Ishikawa (cell line): Measurements from ENCODE around the gene GPR55.

Experiments
- CEBPB ChIP-seq: IDR thresholded peaks from 2 replicates; pipeline ENCODE4 v1.6.1; 2012
- CREB1 ChIP-seq: IDR thresholded peaks from 2 replicates; pipeline ENCODE4 v1.6.1; 2012; ENCODE audit warnings: low read depth
- EGR1 ChIP-seq: IDR thresholded peaks from 2 replicates; pipeline ENCODE4 v1.6.1; 2012
- EP300 ChIP-seq: IDR thresholded peaks from 2 replicates; pipeline ENCODE4 v1.6.1; 2012; ENCODE audit warnings: borderline replicate concordance
- FOXM1 ChIP-seq: IDR thresholded peaks from 2 replicates; pipeline ENCODE4 v1.6.1; 2012; ENCODE audit warnings: low read depth, borderline replicate concordance
- NFIC ChIP-seq: IDR thresholded peaks from 2 replicates; pipeline ENCODE4 v1.6.1; 2012
- RAD21 ChIP-seq: IDR thresholded peaks from 2 replicates; pipeline ENCODE4 v1.6.1; 2012; ENCODE audit warnings: low read depth
- TAF1 ChIP-seq: IDR thresholded peaks from 2 replicates; pipeline ENCODE4 v1.6.1; 2012; ENCODE audit warnings: low read depth, mild to moderate bottlenecking
- TCF12 ChIP-seq: IDR thresholded peaks from 2 replicates; pipeline ENCODE4 v1.6.1; 2012; ENCODE audit warnings: low read depth
- TEAD4 ChIP-seq: IDR thresholded peaks from 2 replicates; pipeline ENCODE4 v1.6.1; 2012
- YY1 ChIP-seq: IDR thresholded peaks from 2 replicates; pipeline ENCODE4 v1.6.1; 2012; ENCODE audit warnings: low read depth
- ZBTB7A ChIP-seq: IDR thresholded peaks from 2 replicates; pipeline ENCODE4 v1.6.1; 2012; ENCODE audit warnings: low read depth
- TF ChIP-seq, protein P1 (sequence below): IDR thresholded peaks from 2 replicates; pipeline ENCODE4 v1.6.1; 2012
- TF ChIP-seq, protein P2 (sequence below): IDR thresholded peaks from 2 replicates; pipeline ENCODE4 v1.6.1; 2012
- TF ChIP-seq, protein P3 (sequence below): IDR thresholded peaks from 2 replicates; pipeline ENCODE4 v1.6.1; 2012; ENCODE audit warnings: low read depth, mild to moderate bottlenecking

GPR55 gene

DNA sequence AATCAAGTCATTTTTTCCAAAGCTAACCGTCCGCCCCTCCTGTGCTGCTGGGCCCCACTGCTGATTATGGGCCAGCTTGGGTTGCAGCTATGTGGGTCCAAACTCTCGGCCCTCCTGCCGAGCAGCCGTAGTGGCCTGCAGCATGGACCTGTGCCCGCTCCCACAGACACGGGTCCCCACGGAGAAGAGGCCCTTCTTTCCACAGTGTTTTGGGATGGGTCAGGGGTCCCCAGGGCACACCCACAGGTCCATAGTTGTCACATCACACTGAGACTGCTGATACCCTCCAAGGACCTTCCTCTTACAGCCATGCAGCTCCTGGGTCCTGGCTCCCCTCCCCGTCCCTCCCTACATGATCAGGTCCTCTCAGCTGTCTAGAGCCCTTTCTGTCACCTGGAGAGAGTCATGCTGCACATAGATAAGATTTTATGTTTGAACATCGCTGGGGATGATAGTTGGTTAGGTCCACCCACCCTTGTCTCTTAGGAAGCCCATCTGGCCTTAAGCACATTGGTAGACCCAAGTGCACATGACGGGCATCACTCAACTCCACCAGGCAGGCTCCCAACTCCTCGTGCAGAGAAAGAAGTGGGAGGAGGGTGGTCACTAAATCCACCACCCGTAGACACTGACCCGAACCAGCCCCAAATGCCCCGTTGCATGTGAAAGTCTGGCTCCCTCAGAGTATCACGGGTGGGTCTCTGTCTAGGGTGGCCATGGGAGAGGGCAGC is 17.5 kb downstream of the GPR55 start:
- no peak for TF ChIP-seq YY1
- no peak for TF ChIP-seq CEBPB
- no peak for TF ChIP-seq RAD21
- TF ChIP-seq, protein P1, sequence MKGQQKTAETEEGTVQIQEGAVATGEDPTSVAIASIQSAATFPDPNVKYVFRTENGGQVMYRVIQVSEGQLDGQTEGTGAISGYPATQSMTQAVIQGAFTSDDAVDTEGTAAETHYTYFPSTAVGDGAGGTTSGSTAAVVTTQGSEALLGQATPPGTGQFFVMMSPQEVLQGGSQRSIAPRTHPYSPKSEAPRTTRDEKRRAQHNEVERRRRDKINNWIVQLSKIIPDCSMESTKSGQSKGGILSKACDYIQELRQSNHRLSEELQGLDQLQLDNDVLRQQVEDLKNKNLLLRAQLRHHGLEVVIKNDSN = no peak
- TF ChIP-seq TCF12 = no peak
- no peak for TF ChIP-seq CREB1
- no peak for TF ChIP-seq EGR1

GRCh38 chr2:230906471-230907230 is 18.4 kb downstream of the GPR55 start:
- TF ChIP-seq TCF12 (no peak), TEAD4 (no peak), YY1 (no peak), FOXM1 (no peak), EGR1 (no peak), RAD21 (no peak), CEBPB (no peak), ZBTB7A (no peak), EP300 (no peak), CREB1 (no peak)
- TF ChIP-seq, protein P2, sequence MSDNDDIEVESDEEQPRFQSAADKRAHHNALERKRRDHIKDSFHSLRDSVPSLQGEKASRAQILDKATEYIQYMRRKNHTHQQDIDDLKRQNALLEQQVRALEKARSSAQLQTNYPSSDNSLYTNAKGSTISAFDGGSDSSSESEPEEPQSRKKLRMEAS = no peak
- TF ChIP-seq, protein P3, sequence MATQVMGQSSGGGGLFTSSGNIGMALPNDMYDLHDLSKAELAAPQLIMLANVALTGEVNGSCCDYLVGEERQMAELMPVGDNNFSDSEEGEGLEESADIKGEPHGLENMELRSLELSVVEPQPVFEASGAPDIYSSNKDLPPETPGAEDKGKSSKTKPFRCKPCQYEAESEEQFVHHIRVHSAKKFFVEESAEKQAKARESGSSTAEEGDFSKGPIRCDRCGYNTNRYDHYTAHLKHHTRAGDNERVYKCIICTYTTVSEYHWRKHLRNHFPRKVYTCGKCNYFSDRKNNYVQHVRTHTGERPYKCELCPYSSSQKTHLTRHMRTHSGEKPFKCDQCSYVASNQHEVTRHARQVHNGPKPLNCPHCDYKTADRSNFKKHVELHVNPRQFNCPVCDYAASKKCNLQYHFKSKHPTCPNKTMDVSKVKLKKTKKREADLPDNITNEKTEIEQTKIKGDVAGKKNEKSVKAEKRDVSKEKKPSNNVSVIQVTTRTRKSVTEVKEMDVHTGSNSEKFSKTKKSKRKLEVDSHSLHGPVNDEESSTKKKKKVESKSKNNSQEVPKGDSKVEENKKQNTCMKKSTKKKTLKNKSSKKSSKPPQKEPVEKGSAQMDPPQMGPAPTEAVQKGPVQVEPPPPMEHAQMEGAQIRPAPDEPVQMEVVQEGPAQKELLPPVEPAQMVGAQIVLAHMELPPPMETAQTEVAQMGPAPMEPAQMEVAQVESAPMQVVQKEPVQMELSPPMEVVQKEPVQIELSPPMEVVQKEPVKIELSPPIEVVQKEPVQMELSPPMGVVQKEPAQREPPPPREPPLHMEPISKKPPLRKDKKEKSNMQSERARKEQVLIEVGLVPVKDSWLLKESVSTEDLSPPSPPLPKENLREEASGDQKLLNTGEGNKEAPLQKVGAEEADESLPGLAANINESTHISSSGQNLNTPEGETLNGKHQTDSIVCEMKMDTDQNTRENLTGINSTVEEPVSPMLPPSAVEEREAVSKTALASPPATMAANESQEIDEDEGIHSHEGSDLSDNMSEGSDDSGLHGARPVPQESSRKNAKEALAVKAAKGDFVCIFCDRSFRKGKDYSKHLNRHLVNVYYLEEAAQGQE = no peak
- TF ChIP-seq, protein P1 = no peak

DNA sequence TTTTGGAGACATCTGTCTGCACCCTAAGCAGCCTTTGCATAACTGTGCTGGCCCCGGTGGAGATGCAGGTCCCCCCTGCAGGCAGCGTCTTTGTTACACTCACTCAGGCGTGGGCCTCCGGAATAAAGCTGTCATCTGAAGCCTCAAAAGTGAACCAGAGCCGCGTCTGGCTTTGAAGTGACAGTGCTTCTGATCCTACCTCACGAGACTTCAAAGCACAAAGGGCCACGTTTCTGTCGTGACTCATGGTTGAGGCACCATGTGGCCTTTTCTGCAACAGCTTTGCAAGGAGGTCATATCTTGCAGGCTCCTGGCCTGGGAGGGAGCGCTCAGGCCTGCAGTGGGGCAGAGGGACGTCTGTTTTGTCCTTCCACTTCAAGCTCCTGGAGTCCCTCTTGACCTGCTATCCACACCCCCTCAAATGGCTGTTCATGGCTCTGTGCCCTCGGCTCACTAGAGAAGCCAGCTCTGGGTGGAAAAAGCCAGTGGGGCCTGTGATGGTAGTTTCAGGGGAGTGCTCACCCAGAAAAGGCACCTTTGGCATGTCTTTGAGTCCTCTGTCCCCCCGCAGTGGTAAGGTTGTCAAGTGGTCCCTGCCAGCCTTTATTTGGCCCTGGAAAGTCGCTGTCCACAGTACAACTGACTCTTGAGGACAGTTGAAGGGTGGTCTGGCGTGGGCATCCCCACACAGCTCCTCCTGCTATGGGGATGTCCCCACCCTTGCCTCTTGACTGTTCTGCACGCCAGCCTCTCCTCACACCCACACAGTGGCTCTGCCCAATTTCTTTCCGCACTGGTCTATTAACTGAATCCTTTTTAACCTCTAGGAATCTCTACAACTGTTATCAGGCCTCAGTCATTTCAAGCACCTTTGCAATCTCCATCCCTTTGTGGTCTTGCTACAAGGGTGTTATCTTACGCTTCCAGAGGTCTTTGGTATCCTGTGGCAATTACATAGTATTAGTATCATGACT is 19.3 kb downstream of the GPR55 start:
- TF ChIP-seq FOXM1 = no peak
- no peak for TF ChIP-seq NFIC
- TF ChIP-seq, protein P3 = peak; percentile 28; the same call in 1 of the 2 replicates
- TF ChIP-seq TCF12 = no peak
- TF ChIP-seq, protein P2 = peak; percentile 67

GRCh38 chr2:230904856-230905447 is 20.1 kb downstream of the GPR55 start:
- TF ChIP-seq TCF12 (no peak), EP300 (no peak), CREB1 (no peak), YY1 (no peak), TEAD4 (no peak), FOXM1 (no peak), EGR1 (no peak), NFIC (no peak), RAD21 (no peak), CEBPB (no peak), ZBTB7A (no peak), TAF1 (no peak)
- TF ChIP-seq, protein P2 = no peak
- TF ChIP-seq, protein P1 = no peak
- TF ChIP-seq, protein P3 = no peak
